ENCODE measurements around the gene SELENOP.

- no peak for TF ChIP-seq SP2 (CRISPR knock-in tag; IDR thresholded peaks at IDR 0.05)
- TF ChIP-seq SNAPC2 (CRISPR knock-in tag; IDR thresholded peaks at IDR 0.05), result no peak
- TF ChIP-seq, protein P1, sequence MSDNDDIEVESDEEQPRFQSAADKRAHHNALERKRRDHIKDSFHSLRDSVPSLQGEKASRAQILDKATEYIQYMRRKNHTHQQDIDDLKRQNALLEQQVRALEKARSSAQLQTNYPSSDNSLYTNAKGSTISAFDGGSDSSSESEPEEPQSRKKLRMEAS (IDR thresholded peaks at IDR 0.05), result no peak
- TF ChIP-seq, protein P2, sequence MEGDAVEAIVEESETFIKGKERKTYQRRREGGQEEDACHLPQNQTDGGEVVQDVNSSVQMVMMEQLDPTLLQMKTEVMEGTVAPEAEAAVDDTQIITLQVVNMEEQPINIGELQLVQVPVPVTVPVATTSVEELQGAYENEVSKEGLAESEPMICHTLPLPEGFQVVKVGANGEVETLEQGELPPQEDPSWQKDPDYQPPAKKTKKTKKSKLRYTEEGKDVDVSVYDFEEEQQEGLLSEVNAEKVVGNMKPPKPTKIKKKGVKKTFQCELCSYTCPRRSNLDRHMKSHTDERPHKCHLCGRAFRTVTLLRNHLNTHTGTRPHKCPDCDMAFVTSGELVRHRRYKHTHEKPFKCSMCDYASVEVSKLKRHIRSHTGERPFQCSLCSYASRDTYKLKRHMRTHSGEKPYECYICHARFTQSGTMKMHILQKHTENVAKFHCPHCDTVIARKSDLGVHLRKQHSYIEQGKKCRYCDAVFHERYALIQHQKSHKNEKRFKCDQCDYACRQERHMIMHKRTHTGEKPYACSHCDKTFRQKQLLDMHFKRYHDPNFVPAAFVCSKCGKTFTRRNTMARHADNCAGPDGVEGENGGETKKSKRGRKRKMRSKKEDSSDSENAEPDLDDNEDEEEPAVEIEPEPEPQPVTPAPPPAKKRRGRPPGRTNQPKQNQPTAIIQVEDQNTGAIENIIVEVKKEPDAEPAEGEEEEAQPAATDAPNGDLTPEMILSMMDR (CRISPR knock-in tag; IDR thresholded peaks at IDR 0.05), result no peak
- TF ChIP-seq HMGXB4 (CRISPR knock-in tag; IDR thresholded peaks at IDR 0.05; ENCODE audit: borderline replicate concordance in 1 of 2, low read depth in 1 of 2), result no peak
- no peak for TF ChIP-seq GABPA (IDR thresholded peaks at IDR 0.05; ENCODE audit: low read depth, low read length)
- TF ChIP-seq GABPA (CRISPR knock-in tag; IDR thresholded peaks at IDR 0.05; ENCODE audit: low read depth), result no peak
- no peak for TF ChIP-seq DR1 (CRISPR knock-in tag; IDR thresholded peaks at IDR 0.05)
- no peak for TF ChIP-seq YY1 (IDR thresholded peaks at IDR 0.05; ENCODE audit: insufficient read depth, insufficient replicate concordance, low read depth, low read length)
- no peak for TF ChIP-seq MYC (CRISPR knock-in tag; IDR thresholded peaks at IDR 0.05; ENCODE audit: borderline replicate concordance)
- TF ChIP-seq, protein P3, sequence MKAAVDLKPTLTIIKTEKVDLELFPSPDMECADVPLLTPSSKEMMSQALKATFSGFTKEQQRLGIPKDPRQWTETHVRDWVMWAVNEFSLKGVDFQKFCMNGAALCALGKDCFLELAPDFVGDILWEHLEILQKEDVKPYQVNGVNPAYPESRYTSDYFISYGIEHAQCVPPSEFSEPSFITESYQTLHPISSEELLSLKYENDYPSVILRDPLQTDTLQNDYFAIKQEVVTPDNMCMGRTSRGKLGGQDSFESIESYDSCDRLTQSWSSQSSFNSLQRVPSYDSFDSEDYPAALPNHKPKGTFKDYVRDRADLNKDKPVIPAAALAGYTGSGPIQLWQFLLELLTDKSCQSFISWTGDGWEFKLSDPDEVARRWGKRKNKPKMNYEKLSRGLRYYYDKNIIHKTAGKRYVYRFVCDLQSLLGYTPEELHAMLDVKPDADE (CRISPR knock-in tag; IDR thresholded peaks at IDR 0.05), result no peak
- TF ChIP-seq PBX3 (CRISPR knock-in tag; IDR thresholded peaks at IDR 0.05; ENCODE audit: borderline replicate concordance), result no peak
- TF ChIP-seq, protein P4, sequence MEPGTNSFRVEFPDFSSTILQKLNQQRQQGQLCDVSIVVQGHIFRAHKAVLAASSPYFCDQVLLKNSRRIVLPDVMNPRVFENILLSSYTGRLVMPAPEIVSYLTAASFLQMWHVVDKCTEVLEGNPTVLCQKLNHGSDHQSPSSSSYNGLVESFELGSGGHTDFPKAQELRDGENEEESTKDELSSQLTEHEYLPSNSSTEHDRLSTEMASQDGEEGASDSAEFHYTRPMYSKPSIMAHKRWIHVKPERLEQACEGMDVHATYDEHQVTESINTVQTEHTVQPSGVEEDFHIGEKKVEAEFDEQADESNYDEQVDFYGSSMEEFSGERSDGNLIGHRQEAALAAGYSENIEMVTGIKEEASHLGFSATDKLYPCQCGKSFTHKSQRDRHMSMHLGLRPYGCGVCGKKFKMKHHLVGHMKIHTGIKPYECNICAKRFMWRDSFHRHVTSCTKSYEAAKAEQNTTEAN (CRISPR knock-in tag; conservative IDR thresholded peaks at IDR 0.05), result no peak
Observed at GRCh38 chr5:42851481-42851880, 39.8 kb upstream of the SELENOP start.
